ENCODE data around the gene AP2B1. TPM values are rescaled to one million over a fixed set of nuclear protein-coding genes. Genes with fewer than 3 reads are reported as not detected.

The AP2B1 gene
- total RNA-seq, 6 experiments from 2014 or later: 33.8 to 62.7 (median 40.8) TPM

GRCh38 chr17:35683591-35683990 lies 96.5 kb downstream of the AP2B1 start:
- no peak overlapping the region for H3K4me3 ChIP-seq
- DNase-seq (no peak), ATAC-seq (peak in 3 of 4 donors; percentile 34 to 72 (median 40))
- no peaks in the 10 kb centered on the region for H3K4me1 ChIP-seq
- WGBS (ENCODE audit: insufficient coverage, low coverage, low lambda C conversion rate, missing lambda C conversion rate): 57% methylated on average over 3 of the region's 4 CpGs
- H3K27ac ChIP-seq: no peak overlapping the region
- H3K9me3 ChIP-seq: no peaks in the 10 kb centered on the region
- peaks cover 0 to 25% (median 7%) of the 10 kb centered on the region in 4 donors for H3K36me3 ChIP-seq
- intact Hi-C loops (cut with DNase I): no loop called here
- no peaks in the 10 kb centered on the region for H3K27me3 ChIP-seq
- TF ChIP-seq, protein P1, sequence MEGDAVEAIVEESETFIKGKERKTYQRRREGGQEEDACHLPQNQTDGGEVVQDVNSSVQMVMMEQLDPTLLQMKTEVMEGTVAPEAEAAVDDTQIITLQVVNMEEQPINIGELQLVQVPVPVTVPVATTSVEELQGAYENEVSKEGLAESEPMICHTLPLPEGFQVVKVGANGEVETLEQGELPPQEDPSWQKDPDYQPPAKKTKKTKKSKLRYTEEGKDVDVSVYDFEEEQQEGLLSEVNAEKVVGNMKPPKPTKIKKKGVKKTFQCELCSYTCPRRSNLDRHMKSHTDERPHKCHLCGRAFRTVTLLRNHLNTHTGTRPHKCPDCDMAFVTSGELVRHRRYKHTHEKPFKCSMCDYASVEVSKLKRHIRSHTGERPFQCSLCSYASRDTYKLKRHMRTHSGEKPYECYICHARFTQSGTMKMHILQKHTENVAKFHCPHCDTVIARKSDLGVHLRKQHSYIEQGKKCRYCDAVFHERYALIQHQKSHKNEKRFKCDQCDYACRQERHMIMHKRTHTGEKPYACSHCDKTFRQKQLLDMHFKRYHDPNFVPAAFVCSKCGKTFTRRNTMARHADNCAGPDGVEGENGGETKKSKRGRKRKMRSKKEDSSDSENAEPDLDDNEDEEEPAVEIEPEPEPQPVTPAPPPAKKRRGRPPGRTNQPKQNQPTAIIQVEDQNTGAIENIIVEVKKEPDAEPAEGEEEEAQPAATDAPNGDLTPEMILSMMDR (IDR thresholded peaks at IDR 0.05): no peak
- no peak for TF ChIP-seq POLR2A (IDR thresholded peaks at IDR 0.05)

DNA sequence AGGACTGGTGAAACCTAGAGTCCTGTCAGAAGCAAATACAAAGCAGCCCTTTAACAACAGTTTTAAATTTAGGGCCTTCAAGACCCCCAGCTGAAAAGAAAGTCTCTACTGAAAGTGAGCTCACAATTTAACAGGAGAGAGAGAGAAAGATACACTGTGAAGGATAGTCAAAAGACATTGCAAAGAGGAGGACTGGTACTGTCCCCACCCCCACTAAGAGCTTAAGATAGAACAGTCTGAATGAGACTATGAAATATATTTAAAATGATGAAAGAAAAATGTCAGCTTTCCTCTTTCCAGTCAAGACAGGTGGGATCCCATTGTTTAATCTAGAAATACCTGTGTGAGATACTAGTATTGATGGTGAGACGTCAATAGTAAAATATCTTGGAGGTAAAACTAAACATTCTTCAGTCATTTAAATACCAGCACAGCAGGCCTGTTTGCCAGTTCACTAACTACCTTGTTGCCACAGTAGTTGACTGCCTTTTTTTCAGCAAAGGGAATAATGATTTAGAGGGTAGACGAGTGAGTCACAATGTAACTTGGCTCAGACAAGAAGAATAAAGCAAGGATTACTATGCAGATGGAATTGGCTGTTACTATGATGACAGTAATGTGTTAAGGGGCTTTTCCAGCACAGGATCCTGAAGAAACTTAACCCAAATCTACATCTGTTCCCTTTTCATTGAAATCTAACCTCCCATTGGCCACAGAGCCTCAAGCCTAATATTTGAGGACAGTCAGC lies 97.1 kb downstream of the AP2B1 start:
- Histone ChIP-seq H3K4me3 (no peak overlapping the region), H3K27ac (no peak overlapping the region), H3K36me3 (peaks cover 0 to 25% (median 7%) of the 10 kb centered on the region in 4 donors), H3K9me3 (no peaks in the 10 kb centered on the region), H3K4me1 (no peaks in the 10 kb centered on the region), H3K27me3 (no peaks in the 10 kb centered on the region)
- WGBS (ENCODE audit: insufficient coverage, low coverage, low lambda C conversion rate, missing lambda C conversion rate): 74% methylated on average over 2 of the region's 2 CpGs
- no peak for TF ChIP-seq POLR2A (IDR thresholded peaks at IDR 0.05)
- TF ChIP-seq, protein P1 (IDR thresholded peaks at IDR 0.05): no peak
- intact Hi-C loops (cut with DNase I): no loop called here
- DNase-seq: no peak
- ATAC-seq: no peak

- WGBS (ENCODE audit: insufficient coverage, low coverage, low lambda C conversion rate, missing lambda C conversion rate): 38% methylated on average over 3 of the region's 7 CpGs
- H3K9me3 ChIP-seq: no peaks in the 10 kb centered on the region
- no peak overlapping the region for H3K4me3 ChIP-seq
- TF ChIP-seq, protein P1 (IDR thresholded peaks at IDR 0.05): no peak
- no peak for TF ChIP-seq POLR2A (IDR thresholded peaks at IDR 0.05)
- intact Hi-C loops (cut with DNase I): no loop called here
- no peaks in the 10 kb centered on the region for H3K36me3 ChIP-seq
- H3K27ac ChIP-seq: no peak overlapping the region
- H3K27me3 ChIP-seq: no peaks in the 10 kb centered on the region
- DNase-seq (no peak), ATAC-seq (peak in 3 of 4 donors; percentile 27 to 78 (median 30))
- H3K4me1 ChIP-seq: no peaks in the 10 kb centered on the region
Observed at GRCh38 chr17:35692512-35693210, 105.5 kb downstream of the AP2B1 start.

- no peaks in the 10 kb centered on the region for H3K4me1 ChIP-seq
- ATAC-seq: no peak
- no peak for DNase-seq
Observed at GRCh38 chr17:35693662-35694061, 106.5 kb downstream of the AP2B1 start.

More at GRCh38 chr17:35693662-35694061, 106.5 kb downstream of the AP2B1 start:
- TF ChIP-seq, protein P1 (IDR thresholded peaks at IDR 0.05): no peak
- no peak for TF ChIP-seq POLR2A (IDR thresholded peaks at IDR 0.05)
- no peak overlapping the region for H3K27ac ChIP-seq
- intact Hi-C loops (cut with DNase I): no loop called here
- no peaks in the 10 kb centered on the region for H3K27me3 ChIP-seq
- H3K9me3 ChIP-seq: no peaks in the 10 kb centered on the region
- H3K36me3 ChIP-seq: no peaks in the 10 kb centered on the region
- WGBS (ENCODE audit: insufficient coverage, low coverage, low lambda C conversion rate, missing lambda C conversion rate): 93% methylated on average over 3 of the region's 3 CpGs
- H3K4me3 ChIP-seq: no peak overlapping the region

Data from right lobe of liver (tissue), 6 donors.